Sigmoid colon (tissue), 7 donors: ENCODE measurements around the gene UBE2E3. TPM values are rescaled to one million over a fixed set of nuclear protein-coding genes. Genes with fewer than 3 reads are reported as not detected.

Experiments
- DNase-seq: peaks from one replicate; pipeline ENCODE4 v3.0.0-alpha.2; 2019
- H3K27ac ChIP-seq, 4 donors: fragments of 200-600 bp; sonication (generic); one replicate each; pipeline ENCODE4 v1.5.1; 2016 to 2019; ENCODE audit warnings: mild to moderate bottlenecking in 1 of 4
- H3K27me3 ChIP-seq, 3 donors: fragments of 200-600 bp; sonication (generic); one replicate each; pipeline ENCODE4 v1.5.1; 2019; ENCODE audit warnings: mild to moderate bottlenecking in 1 of 3
- H3K36me3 ChIP-seq, 4 donors: fragments of 200-600 bp; sonication (generic); one replicate each; pipeline ENCODE4 v1.5.1; 2016 to 2019
- H3K4me1 ChIP-seq, 4 donors: fragments of 200-600 bp; sonication (generic); one replicate each; pipeline ENCODE4 v1.5.1; 2017 to 2019
- H3K4me3 ChIP-seq, 4 donors: fragments of 200-600 bp; sonication (generic); one replicate each; pipeline ENCODE4 v1.5.1; 2017 to 2019; ENCODE audit warnings: mild to moderate bottlenecking in 2 of 4, moderate library complexity in 1 of 4
- H3K9me3 ChIP-seq, 4 donors: fragments of 200-600 bp in 3 of 4; sonication (generic) in 3 of 4; one replicate each; pipeline versions ENCODE4 v1.5.1 to v1.6.1; 2013 to 2019
- EP300 ChIP-seq, 4 donors: sonication (generic); formaldehyde crosslinking; IDR thresholded peaks; one replicate each; pipeline ENCODE4 v1.6.1; 2017; ENCODE audit warnings: antibody characterized with exemption in 4 of 4
- POLR2A ChIP-seq, 2 donors: fragments of 450-650 bp; IDR thresholded peaks; one replicate each; pipeline ENCODE4 v1.6.1; 2016; ENCODE audit warnings: antibody characterized with exemption in 2 of 2, mild to moderate bottlenecking in 2 of 2, moderate library complexity in 2 of 2
- POLR2AphosphoS5 ChIP-seq, 4 donors: sonication (generic); formaldehyde crosslinking; IDR thresholded peaks; one replicate each; pipeline ENCODE4 v1.6.1; 2017; ENCODE audit warnings: antibody characterized with exemption in 4 of 4
- WGBS, 2 donors: extraction: QIAGEN DNeasy Blood & Tissue Kit; methylation state at CpG; one replicate each; pipeline ENCODE4 v1.1.7; 2013; 5-methylcytosine and 5-hydroxymethylcytosine counted together
- intact Hi-C: fragments of 100-400 bp; cut with DNase I; formaldehyde crosslinking; loops from one replicate; pipeline ENCODE4 v1.15.1; 2023
- polyA plus RNA-seq, 3 donors: library from polyadenylated mRNA; stranded (reverse); fragments of 200-250 nt; gene quantifications; one replicate each; pipeline ENCODE4 v1.2.3, GENCODE V29; 2013
- total RNA-seq, 4 donors: library from RNA; depleted of rRNA; stranded (reverse); fragments of >200 nt; gene quantifications; one replicate each; pipeline ENCODE4 v1.1.0, GENCODE V29; 2016
- TF ChIP-seq, protein P1 (sequence below), 4 experiments: fragments of 450-650 bp in 3 of 4; fragments of 200-600 bp in 1 of 4; IDR thresholded peaks; one replicate each; pipeline ENCODE4 v1.5.1; 2016 to 2019; ENCODE audit warnings: antibody characterized with exemption in 4 of 4, mild to moderate bottlenecking in 3 of 4, moderate library complexity in 2 of 4
- donor health status: healthy with polysubstance abuse.
- donor health status: Bipolar disorder and iron deficiency.
- donor health status: healthy.

The UBE2E3 gene
- total and polyA plus RNA-seq, 7 donors = 37.5 to 108 (median 48.2) TPM

- no peak overlapping the region for H3K27ac ChIP-seq
- WGBS, 2 donors = 74 to 83% methylated on average over 6 of the region's 6 CpGs
- no peaks in the 10 kb centered on the region for H3K36me3 ChIP-seq
- H3K27me3 ChIP-seq = no peaks in the 10 kb centered on the region
- intact Hi-C loops = loop anchor here (10.0 kb wide), 1 partner anchor 392 kb away; no protein-coding TSS in a partner anchor
- peaks cover 0 to 6% (median 0%) of the 10 kb centered on the region in 4 donors for H3K4me1 ChIP-seq
- no peaks in the 10 kb centered on the region for H3K9me3 ChIP-seq
- TF ChIP-seq EP300 (IDR thresholded peaks at IDR 0.05) (no peak), POLR2AphosphoS5 (IDR thresholded peaks at IDR 0.05) (no peak), POLR2A (IDR thresholded peaks at IDR 0.05) (no peak)
- DNase-seq = no peak
- no peak overlapping the region for H3K4me3 ChIP-seq
Measured at GRCh38 chr2:181072486-181073235, 92.3 kb downstream of the UBE2E3 start.

DNA sequence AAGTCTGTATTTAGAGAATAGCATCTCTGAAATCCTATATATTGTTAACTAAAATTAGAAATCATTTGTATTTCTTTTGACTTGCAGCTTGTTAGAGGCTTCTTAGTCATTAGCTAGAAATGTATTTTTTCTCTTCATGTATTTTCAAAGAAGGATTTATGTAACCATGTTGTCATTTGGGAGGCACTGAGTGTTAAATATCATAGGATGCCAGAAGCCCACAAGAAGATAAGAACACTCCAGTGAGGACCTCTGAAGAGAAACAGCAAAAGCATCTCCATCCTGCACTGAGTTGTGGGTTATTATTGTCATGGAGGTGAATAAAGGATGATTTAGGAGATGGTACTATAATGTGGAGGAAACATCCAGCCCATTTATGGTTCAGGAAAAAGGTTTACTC is 93.5 kb downstream of the UBE2E3 start:
- Histone ChIP-seq H3K4me3 (no peak overlapping the region), H3K27me3 (no peaks in the 10 kb centered on the region), H3K4me1 (peaks cover 0 to 6% (median 0%) of the 10 kb centered on the region in 4 donors), H3K27ac (no peak overlapping the region), H3K36me3 (no peaks in the 10 kb centered on the region), H3K9me3 (no peaks in the 10 kb centered on the region)
- DNase-seq = no peak
- no peak for TF ChIP-seq EP300 (IDR thresholded peaks at IDR 0.05)
- TF ChIP-seq, protein P1, sequence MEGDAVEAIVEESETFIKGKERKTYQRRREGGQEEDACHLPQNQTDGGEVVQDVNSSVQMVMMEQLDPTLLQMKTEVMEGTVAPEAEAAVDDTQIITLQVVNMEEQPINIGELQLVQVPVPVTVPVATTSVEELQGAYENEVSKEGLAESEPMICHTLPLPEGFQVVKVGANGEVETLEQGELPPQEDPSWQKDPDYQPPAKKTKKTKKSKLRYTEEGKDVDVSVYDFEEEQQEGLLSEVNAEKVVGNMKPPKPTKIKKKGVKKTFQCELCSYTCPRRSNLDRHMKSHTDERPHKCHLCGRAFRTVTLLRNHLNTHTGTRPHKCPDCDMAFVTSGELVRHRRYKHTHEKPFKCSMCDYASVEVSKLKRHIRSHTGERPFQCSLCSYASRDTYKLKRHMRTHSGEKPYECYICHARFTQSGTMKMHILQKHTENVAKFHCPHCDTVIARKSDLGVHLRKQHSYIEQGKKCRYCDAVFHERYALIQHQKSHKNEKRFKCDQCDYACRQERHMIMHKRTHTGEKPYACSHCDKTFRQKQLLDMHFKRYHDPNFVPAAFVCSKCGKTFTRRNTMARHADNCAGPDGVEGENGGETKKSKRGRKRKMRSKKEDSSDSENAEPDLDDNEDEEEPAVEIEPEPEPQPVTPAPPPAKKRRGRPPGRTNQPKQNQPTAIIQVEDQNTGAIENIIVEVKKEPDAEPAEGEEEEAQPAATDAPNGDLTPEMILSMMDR (IDR thresholded peaks at IDR 0.05) = no peak
- no peak for TF ChIP-seq POLR2A (IDR thresholded peaks at IDR 0.05)
- TF ChIP-seq POLR2AphosphoS5 (IDR thresholded peaks at IDR 0.05) = no peak
- intact Hi-C loops = loop anchor here (10.0 kb wide), 1 partner anchor 391 kb away; no protein-coding TSS in a partner anchor

GRCh38 chr2:181074457-181074856 is 94.1 kb downstream of the UBE2E3 start:
- no peaks in the 10 kb centered on the region for H3K36me3 ChIP-seq
- DNase-seq = no peak
- intact Hi-C loops = loop anchor here (10.0 kb wide), 1 partner anchor 390 kb away; no protein-coding TSS in a partner anchor
- no peaks in the 10 kb centered on the region for H3K9me3 ChIP-seq
- no peak overlapping the region for H3K4me3 ChIP-seq
- TF ChIP-seq EP300 (IDR thresholded peaks at IDR 0.05) (no peak), POLR2A (IDR thresholded peaks at IDR 0.05) (no peak)
- TF ChIP-seq, protein P1 (IDR thresholded peaks at IDR 0.05) = no peak
- WGBS, 2 donors = 81 to 84% methylated on average over 2 of the region's 2 CpGs
- H3K27me3 ChIP-seq = no peaks in the 10 kb centered on the region
- peaks cover 0 to 5% (median 0%) of the 10 kb centered on the region in 4 donors for H3K4me1 ChIP-seq
- H3K27ac ChIP-seq = no peak overlapping the region

- TF ChIP-seq POLR2A (IDR thresholded peaks at IDR 0.05) (no peak), EP300 (IDR thresholded peaks at IDR 0.05) (no peak)
- no peaks in the 10 kb centered on the region for H3K36me3 ChIP-seq
- no peak overlapping the region for H3K4me3 ChIP-seq
- WGBS, 2 donors = 22 to 23% methylated on average over 1 of the region's 1 CpG
- intact Hi-C loops = loop anchor here (10.0 kb wide), 1 partner anchor 388 kb away; no protein-coding TSS in a partner anchor
- H3K27me3 ChIP-seq = no peaks in the 10 kb centered on the region
- no peaks in the 10 kb centered on the region for H3K4me1 ChIP-seq
- H3K27ac ChIP-seq = no peak overlapping the region
- no peaks in the 10 kb centered on the region for H3K9me3 ChIP-seq
- no peak for DNase-seq
Measured at GRCh38 chr2:181076658-181077057, 96.3 kb downstream of the UBE2E3 start.

DNA sequence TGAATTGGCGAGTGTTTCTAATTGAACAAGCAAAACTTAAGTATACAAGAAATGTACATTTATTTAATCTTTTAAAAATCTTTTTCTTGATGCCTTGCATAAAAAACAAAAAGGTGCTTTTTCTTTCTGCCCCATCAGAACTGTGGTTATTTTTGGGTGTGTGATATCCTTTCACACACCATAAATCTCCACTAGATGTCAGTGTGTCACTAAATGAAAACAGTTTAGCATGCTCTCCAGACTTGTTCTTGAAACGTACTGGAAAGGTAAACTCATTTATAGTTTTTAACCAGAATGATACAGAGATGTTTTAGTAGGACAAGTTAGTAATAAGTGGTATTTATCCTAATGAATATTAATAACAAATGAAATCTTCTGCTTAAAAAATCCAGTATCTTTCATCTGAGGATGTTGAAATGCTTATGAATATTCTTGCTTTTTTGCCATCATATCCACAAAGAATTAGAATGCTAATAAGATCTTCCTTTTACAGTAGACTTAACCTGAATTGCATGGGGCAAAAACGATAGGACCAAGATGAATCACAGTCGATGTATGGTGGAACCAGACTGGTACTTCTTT is 96.8 kb downstream of the UBE2E3 start:
- WGBS, 2 donors = 59 to 63% methylated on average over 4 of the region's 4 CpGs
- intact Hi-C loops = loop anchor here (10.0 kb wide), 1 partner anchor 388 kb away; no protein-coding TSS in a partner anchor
- no peaks in the 10 kb centered on the region for H3K36me3 ChIP-seq
- no peak for DNase-seq
- H3K27me3 ChIP-seq = no peaks in the 10 kb centered on the region
- H3K27ac ChIP-seq = no peak overlapping the region
- no peaks in the 10 kb centered on the region for H3K9me3 ChIP-seq
- H3K4me1 ChIP-seq = no peaks in the 10 kb centered on the region
- H3K4me3 ChIP-seq = no peak overlapping the region
- TF ChIP-seq, protein P1 (IDR thresholded peaks at IDR 0.05) = peak in 1 of 4 experiments; percentile 56
- no peak for TF ChIP-seq POLR2A (IDR thresholded peaks at IDR 0.05)
- no peak for TF ChIP-seq POLR2AphosphoS5 (IDR thresholded peaks at IDR 0.05)
